ENCODE results near the gene IL17RC.
A peak's percentile ranks its signal among the peaks of the same experiment; 100 is the strongest.
"Not testable (repeated sequence)": the region's sequence is repeated elsewhere in the genome, so short reads cannot be mapped to it uniquely, and the experiment has no call there.

Gene IL17RC

DNA sequence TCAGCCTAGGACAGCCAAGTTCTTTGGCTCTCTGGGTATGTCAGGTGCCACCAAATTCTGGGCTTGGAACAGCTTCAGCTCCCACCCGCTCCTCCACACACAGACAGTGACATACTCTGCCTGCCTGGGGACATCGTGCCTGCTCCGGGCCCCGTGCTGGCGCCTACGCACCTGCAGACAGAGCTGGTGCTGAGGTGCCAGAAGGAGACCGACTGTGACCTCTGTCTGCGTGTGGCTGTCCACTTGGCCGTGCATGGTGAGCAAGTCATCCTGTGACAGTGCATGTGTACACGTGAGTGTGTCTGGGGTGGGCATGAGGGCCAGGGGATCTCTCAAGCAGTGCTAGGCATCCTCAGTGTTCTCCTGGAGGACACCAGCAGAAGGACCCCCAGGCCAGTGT lies 922 bp downstream of the IL17RC start:
- no peak for DNase-seq

GRCh38 chr3:9918261-9919038 lies 1.6 kb downstream of the IL17RC start:
- DNase-seq: no peak

DNA sequence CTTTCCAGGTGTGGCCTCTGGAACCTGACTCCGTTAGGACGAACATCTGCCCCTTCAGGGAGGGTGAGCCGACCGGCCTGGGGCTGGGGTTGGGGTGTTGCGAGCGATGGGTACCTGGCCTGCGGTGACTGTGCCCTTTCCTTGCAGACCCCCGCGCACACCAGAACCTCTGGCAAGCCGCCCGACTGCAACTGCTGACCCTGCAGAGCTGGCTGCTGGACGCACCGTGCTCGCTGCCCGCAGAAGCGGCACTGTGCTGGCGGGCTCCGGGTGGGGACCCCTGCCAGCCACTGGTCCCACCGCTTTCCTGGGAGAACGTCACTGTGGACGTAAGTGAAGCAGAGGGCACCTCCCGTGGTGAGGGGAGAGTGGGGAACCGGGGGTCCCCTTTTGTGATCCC lies 11.3 kb downstream of the IL17RC start:
- no peak for DNase-seq

DNA sequence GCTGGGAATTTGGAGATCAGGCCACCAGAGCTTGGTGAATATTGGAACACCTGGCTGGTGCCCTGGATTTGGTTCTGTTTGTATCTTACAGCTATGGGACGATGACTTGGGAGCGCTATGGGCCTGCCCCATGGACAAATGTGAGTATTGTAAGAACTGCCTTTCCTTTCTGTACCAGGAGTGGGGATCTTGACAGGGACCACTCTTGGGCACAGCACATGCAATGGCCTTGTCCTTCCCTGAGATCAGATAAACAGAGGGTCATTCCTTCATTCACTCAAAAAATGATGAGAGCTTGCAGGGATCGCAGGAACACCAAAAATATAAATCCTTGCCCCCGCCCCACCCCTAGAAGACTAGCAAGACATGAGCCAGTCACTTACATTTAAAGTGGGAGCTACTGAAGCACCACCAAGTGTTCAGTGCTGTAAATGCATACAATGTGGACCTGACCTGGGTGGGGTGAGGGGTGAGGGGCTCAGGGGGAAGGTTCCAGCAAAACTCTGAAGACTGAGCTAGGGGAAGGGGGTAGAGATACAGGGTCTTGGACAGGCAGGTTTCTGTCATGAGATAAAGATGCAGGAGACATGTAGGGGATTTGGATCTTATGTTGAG lies 14.0 kb downstream of the IL17RC start:
- no peak for DNase-seq

GRCh38 chr3:9932535-9932842 lies 15.6 kb downstream of the IL17RC start:
- no peak for DNase-seq

DNA sequence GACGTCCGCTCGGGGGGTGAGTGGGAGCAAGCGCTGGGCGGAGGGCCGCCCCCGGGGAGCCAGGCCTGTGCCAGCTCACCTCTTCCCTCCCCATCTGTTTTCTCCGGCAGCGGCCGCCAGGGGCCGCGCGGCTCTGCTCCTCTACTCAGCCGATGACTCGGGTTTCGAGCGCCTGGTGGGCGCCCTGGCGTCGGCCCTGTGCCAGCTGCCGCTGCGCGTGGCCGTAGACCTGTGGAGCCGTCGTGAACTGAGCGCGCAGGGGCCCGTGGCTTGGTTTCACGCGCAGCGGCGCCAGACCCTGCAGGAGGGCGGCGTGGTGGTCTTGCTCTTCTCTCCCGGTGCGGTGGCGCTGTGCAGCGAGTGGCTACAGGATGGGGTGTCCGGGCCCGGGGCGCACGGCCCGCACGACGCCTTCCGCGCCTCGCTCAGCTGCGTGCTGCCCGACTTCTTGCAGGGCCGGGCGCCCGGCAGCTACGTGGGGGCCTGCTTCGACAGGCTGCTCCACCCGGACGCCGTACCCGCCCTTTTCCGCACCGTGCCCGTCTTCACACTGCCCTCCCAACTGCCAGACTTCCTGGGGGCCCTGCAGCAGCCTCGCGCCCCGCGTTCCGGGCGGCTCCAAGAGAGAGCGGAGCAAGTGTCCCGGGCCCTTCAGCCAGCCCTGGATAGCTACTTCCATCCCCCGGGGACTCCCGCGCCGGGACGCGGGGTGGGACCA lies 16.1 kb downstream of the IL17RC start:
- DNase-seq: peak; percentile 13 to 54

DNA sequence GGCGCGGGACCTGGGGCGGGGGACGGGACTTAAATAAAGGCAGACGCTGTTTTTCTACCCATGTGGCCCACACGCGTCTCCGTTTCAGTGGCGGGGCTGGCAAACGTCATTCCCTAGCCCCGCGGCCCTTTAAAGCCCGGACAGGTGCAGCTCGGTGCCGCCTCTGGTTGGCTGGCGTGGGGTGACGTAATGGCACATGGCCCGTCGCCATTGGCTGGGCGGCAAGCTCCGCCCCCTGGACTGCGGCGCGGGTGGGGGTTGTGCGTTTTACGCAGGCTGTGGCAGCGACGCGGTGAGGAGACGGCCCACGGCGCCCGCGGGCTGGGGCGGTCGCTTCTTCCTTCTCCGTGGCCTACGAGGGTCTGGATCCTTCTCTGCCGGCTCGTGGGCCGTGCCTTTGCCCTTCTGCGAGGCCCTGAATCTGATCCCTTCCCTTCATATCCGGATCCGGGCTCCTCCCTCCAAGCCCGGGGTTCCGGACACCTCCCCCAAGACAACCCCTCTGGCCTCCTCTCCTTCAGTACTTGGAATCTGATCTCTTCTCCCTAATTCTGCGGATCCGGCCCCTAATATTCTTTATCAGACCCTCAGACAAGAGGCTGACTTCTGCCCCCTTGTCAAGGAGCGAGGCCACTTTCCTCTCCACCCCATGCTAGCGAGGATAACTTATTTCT lies 16.8 kb downstream of the IL17RC start, which contains the start of gene CRELD1:
Gene CRELD1 (plus strand): TSS at position 274 of the 674 bp plus-strand sequence. CDS start 605 bp downstream, outside the sequence.
- DNase-seq: peak; percentile 78 to 79

DNA sequence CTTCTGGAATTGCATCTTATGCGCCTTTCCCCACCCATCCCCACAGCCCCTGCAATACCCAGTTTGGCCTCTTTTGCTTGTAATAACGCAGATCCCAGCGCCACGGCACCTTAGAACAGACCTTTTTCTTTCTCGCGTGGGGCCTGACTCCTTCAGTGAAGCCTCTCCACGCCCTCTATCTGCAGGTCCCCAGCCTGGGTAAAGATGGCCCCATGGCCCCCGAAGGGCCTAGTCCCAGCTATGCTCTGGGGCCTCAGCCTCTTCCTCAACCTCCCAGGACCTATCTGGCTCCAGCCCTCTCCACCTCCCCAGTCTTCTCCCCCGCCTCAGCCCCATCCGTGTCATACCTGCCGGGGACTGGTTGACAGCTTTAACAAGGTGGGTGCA lies 17.3 kb downstream of the IL17RC start:
- no peak for DNase-seq

- no peak for DNase-seq
These were observed 18.1 kb downstream of the IL17RC start for GRCh38 chr3:9934993-9935392.

DNA sequence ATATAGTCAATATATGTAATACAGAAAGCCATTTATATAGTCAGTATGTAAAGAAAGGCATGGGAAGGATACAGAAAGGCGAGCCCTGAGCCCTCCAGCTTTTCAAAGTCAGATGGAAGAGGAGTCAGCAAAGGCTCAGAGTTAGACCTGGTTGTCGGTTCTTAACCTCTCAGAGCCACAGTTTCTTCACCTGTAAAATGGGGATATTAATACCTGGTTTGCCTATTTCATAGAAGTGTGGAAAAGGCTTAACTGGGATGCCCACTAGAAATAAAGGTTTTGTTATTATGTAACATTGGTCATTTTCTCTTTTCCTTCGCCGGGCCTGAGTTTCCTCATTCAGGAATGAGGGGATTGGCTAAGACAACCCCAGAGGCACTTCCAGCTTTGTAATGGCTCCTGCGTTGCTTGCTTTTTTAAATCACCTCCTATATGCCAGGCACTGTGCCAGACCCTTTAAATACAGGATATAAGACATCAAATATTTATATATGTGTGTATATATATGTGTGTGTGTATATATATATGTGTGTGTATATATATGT lies 19.1 kb downstream of the IL17RC start:
- DNase-seq: no peak

DNA sequence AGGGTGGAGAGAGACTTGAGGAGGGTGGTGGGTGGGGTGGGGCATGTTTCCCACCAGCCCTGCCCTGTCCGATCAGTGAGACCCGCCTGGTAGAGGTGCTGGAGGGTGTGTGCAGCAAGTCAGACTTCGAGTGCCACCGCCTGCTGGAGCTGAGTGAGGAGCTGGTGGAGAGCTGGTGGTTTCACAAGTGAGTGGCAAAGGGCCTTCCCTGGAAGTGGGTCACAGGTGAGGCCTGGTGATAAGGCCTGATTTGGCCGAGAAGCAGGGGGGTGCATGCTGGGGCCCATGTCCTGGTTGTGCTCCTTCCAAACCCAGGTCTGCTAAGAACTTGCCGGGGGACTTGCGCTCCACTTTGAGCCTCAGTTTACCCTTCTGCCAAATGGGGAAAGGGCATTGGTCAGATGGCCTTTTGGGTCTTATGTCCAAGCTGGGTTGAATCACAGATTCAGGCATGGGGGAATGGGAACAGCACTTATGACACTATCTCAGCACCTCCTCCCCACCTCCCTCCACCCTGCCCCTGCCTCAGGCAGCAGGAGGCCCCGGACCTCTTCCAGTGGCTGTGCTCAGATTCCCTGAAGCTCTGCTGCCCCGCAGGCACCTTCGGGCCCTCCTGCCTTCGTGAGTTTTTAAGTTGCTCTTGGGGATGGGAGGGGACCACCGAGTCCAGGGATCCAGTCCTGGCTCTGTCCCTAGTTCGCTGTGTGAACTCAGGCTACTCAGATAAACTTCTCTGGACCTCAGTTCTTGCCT lies 20.8 kb downstream of the IL17RC start:
- no peak for DNase-seq

GRCh38 chr3:9938966-9939365 lies 22.1 kb downstream of the IL17RC start:
- DNase-seq: no peak

- not testable (repeated sequence) for DNase-seq
These were observed 23.0 kb downstream of the IL17RC start for GRCh38 chr3:9939906-9940305.

DNA sequence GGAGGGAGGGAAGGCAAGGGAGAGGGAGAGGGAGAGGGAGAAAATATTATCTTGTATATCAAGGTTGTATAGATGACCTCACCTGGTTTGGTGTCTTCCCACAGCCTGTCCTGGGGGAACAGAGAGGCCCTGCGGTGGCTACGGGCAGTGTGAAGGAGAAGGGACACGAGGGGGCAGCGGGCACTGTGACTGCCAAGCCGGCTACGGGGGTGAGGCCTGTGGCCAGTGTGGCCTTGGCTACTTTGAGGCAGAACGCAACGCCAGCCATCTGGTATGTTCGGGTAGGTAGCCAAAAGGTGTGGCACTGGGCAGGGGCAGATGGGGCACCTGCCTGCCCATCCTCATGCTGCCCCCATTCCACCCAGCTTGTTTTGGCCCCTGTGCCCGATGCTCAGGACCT lies 23.8 kb downstream of the IL17RC start:
- no peak for DNase-seq

GRCh38 chr3:9942164-9942563 lies 25.3 kb downstream of the IL17RC start:
- no peak for DNase-seq

GRCh38 chr3:9942934-9943690 lies 26.2 kb downstream of the IL17RC start:
- no peak for DNase-seq

DNA sequence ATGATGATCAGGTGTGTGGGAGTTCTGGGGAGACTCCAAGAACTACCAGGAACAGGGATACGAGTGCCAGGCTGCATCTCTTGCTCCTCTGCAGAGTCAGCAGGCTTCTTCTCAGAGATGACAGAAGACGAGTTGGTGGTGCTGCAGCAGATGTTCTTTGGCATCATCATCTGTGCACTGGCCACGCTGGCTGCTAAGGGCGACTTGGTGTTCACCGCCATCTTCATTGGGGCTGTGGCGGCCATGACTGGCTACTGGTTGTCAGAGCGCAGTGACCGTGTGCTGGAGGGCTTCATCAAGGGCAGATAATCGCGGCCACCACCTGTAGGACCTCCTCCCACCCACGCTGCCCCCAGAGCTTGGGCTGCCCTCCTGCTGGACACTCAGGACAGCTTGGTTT lies 27.4 kb downstream of the IL17RC start:
- DNase-seq: no peak

DNA sequence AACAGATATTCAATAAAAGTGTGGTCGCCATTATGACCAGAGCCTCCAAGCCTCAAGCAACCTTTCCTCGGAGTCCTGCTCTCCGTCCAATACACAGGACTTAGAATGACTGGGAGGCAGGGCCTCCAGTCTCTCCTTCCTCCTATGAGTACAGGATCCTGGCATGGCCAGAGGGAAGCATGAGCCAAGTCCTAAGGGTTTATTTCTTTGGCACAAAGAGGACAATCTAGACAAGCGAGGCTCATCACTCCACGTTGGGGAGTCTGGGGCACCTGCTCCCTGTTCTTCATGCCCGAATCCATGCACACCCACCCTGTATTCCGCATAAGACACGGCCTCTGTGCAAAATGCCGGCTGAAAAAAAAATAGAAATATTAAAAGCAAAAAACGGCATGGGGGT lies 28.5 kb downstream of the IL17RC start:
- DNase-seq: no peak

DNA sequence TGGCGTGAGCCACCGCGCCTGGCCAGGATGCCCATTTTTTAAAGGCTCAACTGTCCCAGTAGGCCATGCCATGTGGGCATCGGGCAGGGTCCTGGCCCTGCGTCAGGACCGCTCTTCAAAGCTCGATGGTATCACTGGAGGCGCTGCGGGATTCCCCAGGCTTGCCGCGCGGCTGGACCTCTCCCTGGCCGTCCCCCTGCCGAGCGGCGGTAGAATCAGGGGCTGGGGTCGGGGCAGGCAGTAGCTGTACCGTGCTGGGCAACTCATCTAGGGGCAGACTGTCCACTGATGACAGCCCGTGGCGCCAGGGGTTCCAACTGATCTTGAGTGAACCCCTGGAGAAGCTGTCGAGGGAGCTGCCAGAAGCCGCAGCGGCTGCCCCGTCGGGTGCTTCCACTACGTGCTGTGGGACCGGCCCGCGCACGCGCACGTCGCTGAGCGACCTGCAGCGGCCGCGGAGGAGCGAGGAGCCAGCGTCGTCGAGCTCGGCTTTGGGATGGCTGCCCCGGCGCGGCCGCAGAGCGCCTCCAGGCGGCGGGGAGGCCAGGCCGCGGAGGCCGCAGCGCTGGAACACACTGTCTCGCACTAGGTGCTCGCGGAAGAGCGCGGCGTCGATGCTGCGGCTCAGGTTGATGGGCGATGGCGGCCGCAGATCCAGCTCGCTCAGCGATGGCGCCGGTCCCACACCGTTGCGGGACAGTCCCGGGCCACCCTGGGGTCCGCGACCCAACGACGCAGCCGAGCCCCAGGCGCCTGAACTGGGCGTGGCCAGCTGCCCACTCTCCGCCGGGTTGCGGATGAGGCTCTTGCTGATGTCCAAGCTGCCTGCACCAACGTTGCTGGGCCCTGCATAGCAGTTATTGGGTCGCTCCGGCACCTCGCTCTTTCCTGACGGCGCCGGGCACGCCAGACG lies 29.5 kb downstream of the IL17RC start:
- peak; percentile 35 to 68 for DNase-seq

All from NCI-H187 (cell line).